ENCODE results near the gene ARPP21.
"Not testable (repeated sequence)": the region's sequence is repeated elsewhere in the genome, so short reads cannot be mapped to it uniquely, and the experiment has no call there.

ARPP21 gene

GRCh38 chr3:35777065-35777464, 137.7 kb downstream of the ARPP21 start:
- in situ Hi-C loops (cut with HindIII; ENCODE audit: low sequenced_read_pairs): no loop called here

DNA sequence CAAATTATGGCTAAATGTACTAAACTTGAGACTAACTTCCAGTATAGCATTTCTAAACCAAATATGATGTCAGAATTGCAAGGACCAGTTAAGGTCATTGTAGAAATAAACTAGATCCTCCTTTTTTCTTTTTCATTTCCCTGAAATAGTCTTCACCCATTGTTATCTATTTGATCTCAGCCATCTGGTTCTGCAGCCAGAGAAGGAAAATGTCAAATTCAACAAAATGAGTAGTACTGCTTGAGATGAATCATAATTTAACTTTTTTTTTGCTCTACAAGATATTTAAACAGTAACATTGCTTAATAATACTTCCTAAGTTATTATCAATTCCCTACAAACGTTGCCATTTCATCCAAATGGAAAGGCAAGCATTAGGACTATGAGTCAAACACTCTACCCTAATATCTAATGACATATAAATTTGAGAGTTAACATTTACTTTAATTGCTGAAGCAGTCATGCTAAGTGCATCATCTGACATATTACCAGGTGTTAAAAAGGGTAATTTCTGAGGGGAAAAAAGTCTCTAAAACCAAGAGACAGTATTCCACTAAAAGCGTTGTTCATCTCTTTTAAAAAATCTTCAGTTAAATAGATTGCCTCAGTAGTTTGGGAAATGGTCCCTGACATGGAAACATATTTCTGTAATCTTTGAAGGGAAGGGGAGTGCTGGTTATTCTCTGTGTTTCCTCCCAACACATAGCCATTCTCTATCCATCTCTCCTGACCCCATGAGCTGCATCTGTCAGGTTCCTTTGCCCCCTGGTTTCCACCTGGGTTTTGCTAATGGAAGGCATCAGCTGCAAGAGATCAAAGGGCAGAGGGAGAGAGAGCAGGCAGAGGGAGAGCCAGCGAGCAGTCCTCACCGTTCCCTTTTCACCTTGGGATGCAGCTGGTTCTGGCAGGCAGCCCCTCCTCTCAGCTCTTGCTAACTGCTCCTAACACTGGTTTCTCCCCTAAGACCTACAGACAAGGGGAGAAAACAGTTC, 138.5 kb downstream of the ARPP21 start:
- in situ Hi-C loops (cut with HindIII; ENCODE audit: low sequenced_read_pairs): no loop called here

DNA sequence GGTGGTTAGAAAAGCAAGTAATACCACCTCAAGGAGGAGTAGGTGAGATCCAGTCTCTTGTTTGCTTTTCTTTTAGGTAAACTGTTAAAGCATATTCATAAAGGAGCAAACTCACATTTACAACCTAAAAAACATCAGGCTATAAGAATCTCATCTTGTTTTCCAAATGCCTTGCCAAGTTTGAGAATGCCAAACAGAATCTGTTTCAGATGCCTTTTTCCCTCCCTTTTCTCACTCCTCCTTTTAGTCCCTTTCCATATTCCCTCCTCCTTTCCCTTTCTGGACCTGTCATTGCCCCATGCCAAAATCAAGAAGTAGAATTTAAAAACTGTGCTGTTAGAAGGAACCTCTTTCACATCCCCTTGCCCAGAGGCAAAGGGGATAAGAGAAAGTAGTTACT, 140.3 kb downstream of the ARPP21 start:
- in situ Hi-C loops (cut with HindIII; ENCODE audit: low sequenced_read_pairs): no loop called here

DNA sequence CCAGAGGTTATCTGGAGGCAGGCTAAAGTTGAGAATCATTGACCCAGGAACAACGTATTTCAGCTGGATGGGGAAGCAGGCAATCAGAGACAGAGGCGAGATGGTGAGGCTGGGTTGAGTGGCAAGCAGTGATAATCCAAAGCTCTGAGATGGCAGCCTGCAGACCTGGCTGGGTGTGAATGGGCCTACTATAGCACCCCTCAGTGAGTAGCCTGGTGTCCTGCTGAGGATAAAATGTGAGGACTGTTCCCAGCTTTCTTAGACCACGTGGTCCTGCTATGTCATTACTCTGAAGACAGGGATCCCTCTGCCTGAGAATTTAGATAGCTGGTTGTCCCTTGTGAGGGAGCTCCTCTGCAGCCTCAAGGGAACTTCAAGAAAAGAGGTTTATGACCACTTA, 141.5 kb downstream of the ARPP21 start:
- in situ Hi-C loops (cut with HindIII; ENCODE audit: low sequenced_read_pairs): no loop called here

GRCh38 chr3:35781558-35781957, 142.2 kb downstream of the ARPP21 start:
- in situ Hi-C loops (cut with HindIII; ENCODE audit: low sequenced_read_pairs): no loop called here

DNA sequence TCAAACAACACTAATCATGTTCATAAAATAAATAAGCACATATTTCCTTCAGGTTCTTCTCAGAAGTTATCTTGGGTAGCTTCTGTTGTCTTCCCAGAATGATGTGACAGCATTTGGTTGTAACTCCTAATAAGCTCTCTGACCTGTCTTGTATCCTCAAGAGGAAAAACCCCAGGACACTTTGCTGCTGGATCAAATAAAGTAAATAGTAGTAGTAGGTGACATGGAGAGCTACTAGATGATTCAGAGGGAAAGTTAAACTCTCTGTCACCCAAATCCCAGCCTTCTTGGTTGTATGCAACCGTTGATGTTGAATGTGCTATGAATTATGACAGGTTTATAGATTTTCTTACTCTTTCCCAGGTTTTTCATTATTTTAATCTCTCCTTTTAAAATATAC, 143.0 kb downstream of the ARPP21 start:
- in situ Hi-C loops (cut with HindIII; ENCODE audit: low sequenced_read_pairs): no loop called here

GRCh38 chr3:35784169-35784568, 144.8 kb downstream of the ARPP21 start:
- in situ Hi-C loops (cut with HindIII; ENCODE audit: low sequenced_read_pairs): no loop called here

- in situ Hi-C loops (cut with HindIII; ENCODE audit: low sequenced_read_pairs): no loop called here
Measured at GRCh38 chr3:35785234-35785888, 146.0 kb downstream of the ARPP21 start.

DNA sequence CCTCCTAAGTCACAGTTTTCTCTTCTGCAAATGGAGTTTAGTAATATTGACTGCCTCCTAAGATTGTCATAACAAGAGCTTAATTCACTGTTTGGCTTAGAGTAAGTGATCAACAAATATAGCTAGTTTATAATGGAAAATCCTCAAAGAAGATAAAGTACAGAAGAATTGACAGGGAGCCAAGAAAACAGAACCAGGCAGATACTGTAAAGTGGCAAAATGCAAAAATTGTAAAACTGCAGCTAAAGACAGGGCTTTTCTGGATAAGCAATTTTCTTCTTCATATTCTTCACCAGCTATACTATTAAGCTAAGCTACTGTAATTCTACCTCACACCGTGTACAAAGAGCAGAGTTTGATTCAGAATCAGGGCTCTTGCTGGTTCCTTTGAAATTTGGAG, 148.6 kb downstream of the ARPP21 start:
- in situ Hi-C loops (cut with HindIII; ENCODE audit: low sequenced_read_pairs): no loop called here

DNA sequence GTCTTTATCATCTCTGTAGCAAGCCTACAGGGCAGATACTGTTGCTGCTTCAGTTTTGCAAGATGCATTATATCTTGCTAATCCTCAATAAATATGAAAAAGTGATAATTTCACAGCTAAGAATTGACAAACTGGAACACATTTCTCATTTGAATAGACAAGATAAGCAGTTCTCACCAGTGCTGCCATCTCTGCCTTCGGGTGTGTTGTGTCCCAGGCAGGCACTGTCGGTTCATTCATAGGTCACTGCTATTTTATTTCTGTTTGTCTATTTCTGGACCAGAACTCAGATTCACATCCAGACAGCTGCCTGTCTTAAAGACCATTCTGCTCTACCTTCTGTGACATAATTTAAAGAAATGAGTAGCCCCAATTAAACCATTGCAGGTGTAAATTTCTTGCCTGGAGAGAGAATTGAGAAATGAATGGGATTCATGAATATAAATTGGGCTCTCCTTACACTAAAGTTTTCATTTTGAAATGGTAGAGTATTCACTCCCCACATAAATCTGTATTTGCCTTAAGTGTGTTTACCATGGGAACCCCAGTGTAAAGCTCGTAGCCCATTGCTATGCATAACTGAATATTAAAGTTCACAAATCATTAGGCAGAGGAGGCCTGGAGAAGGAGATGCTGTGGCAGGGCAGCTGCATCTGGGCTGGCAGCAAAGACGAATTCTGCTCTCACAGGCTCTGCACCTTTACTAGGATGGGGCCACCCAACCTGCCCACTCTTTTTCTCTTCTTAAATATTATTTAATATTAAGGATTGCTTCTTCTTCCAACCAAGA, 149.9 kb downstream of the ARPP21 start:
- in situ Hi-C loops (cut with HindIII; ENCODE audit: low sequenced_read_pairs): no loop called here

DNA sequence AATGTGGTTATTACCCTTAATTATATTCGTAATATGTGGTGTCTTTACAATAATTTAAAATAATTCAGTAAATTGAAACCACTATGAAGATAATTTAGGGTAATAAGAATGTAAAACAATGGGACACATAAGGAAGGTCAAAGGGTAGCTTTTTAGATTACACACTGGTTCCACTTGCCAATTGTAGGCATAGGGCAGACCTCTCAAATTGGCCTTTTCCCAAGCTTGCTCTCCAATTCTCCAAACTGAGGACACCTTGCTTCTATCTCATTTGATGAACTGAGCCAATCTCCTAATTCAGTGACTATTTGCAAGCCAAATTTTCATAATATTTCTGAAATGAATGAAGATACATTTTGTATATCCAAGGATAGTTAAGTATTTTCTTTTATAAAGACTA, 151.4 kb downstream of the ARPP21 start:
- in situ Hi-C loops (cut with HindIII; ENCODE audit: low sequenced_read_pairs): no loop called here

DNA sequence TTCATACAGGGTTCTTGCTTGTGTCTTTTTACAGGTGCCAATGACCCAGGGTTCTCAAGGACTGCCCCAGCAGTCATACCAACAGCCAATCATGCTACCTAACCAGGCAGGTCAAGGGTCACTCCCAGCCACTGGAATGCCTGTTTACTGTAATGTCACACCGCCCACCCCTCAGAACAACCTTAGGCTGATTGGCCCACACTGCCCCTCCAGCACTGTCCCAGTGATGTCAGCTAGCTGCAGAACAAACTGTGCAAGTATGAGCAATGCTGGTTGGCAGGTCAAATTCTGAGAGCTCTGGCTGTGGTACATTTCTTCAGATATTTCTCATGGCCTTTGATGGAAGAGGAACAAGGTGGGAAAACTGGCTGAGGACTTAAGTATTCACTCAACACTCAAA, 154.3 kb downstream of the ARPP21 start:
- in situ Hi-C loops (cut with HindIII; ENCODE audit: low sequenced_read_pairs): no loop called here

- in situ Hi-C loops (cut with HindIII; ENCODE audit: low sequenced_read_pairs): no loop called here
Measured at GRCh38 chr3:35800960-35801459, 161.7 kb downstream of the ARPP21 start.

- in situ Hi-C loops (cut with HindIII; ENCODE audit: low sequenced_read_pairs): no loop called here
Measured at GRCh38 chr3:35814531-35814930, 175.2 kb downstream of the ARPP21 start.

GRCh38 chr3:35815796-35816195, 176.5 kb downstream of the ARPP21 start:
- in situ Hi-C loops (cut with HindIII; ENCODE audit: low sequenced_read_pairs): not testable (repeated sequence)

GRCh38 chr3:35817216-35817615, 177.9 kb downstream of the ARPP21 start:
- in situ Hi-C loops (cut with HindIII; ENCODE audit: low sequenced_read_pairs): no loop called here

DNA sequence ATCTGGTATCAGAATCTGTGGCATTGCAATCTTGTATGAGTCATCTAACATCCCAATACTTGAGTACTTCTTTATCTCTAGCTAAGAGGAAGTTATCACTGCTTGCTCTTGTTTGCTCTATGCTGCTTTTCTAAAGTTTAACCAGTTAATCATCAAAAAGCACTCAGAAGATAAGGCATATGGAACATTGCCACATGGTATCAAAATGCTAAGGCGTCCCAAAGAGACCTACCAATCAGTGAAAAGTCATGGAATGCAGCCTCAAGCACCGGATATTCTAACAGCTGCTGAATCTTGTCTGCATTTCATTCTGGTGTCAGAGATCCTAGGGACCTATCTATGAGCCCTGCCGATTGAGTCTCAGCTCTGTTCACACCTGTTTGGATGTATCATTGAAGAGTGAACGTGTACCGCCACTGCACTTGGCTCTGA, 192.8 kb downstream of the ARPP21 start:
- in situ Hi-C loops (cut with HindIII; ENCODE audit: low sequenced_read_pairs): no loop called here

Data from DLD1 (cell line).